DOHH2 (cell line): ENCODE measurements around the gene ATXN2.
"Not testable (repeated sequence)": the region's sequence is repeated elsewhere in the genome, so short reads cannot be mapped to it uniquely, and the experiment has no call there.

ENCODE experiments used
- H3F3A ChIP-seq: fragments of 200-600 bp; sonication (generic), shearing (Covaris generic); 2 replicates; pipeline ENCODE4 v1.6.0; 2016; ENCODE audit warnings: antibody characterized with exemption, mild to moderate bottlenecking; ENCODE audit not compliant: control insufficient read depth, insufficient read depth
- H3K27ac ChIP-seq: fragments of 200-600 bp; sonication (generic); 2 replicates; pipeline ENCODE4 v1.5.1; 2014; ENCODE audit warnings: low read depth, mild to moderate bottlenecking, low read length, moderate library complexity
- H3K27me3 ChIP-seq: fragments of 200-600 bp; sonication (generic); 2 replicates; pipeline ENCODE4 v1.6.1; 2014; ENCODE audit warnings: mild to moderate bottlenecking, low read length, mixed read lengths; ENCODE audit not compliant: control insufficient read depth
- H3K36me3 ChIP-seq: fragments of 200-600 bp; sonication (generic); 2 replicates; pipeline ENCODE4 v1.6.1; 2014; ENCODE audit warnings: mild to moderate bottlenecking, low read length, moderate library complexity, mixed read lengths; ENCODE audit not compliant: control insufficient read depth
- H3K4me1 ChIP-seq: fragments of 200-600 bp; sonication (generic); 2 replicates; pipeline ENCODE4 v1.6.1; 2014; ENCODE audit warnings: mild to moderate bottlenecking, low read length, mixed read lengths; ENCODE audit not compliant: control insufficient read depth
- H3K4me2 ChIP-seq: fragments of 200-600 bp; sonication (generic); 2 replicates; pipeline ENCODE4 v1.6.0; 2014; ENCODE audit warnings: mild to moderate bottlenecking, low read length, moderate library complexity
- H3K4me3 ChIP-seq: fragments of 200-600 bp; sonication (generic); 2 replicates; pipeline ENCODE4 v1.5.1; 2014; ENCODE audit warnings: mild to moderate bottlenecking, low read length, mixed read lengths
- H3K79me2 ChIP-seq: fragments of 200-600 bp; sonication (generic); 2 replicates; pipeline ENCODE4 v1.6.1; 2014; ENCODE audit warnings: mild to moderate bottlenecking, low read length, mixed read lengths; ENCODE audit not compliant: control insufficient read depth
- H3K9me2 ChIP-seq: fragments of 200-600 bp; sonication (generic); replicated peaks from 2 replicates; pipeline ENCODE4 v1.6.1; 2014; ENCODE audit warnings: mild to moderate bottlenecking, low read length, mixed read lengths; ENCODE audit not compliant: control insufficient read depth
- H3K9me3 ChIP-seq: fragments of 200-600 bp; sonication (generic); 2 replicates; pipeline ENCODE4 v1.6.1; 2014; ENCODE audit warnings: antibody characterized with exemption, low read length, mixed read lengths; ENCODE audit not compliant: control insufficient read depth, insufficient read depth
- H4K20me1 ChIP-seq: fragments of 200-600 bp; sonication (generic); 2 replicates; pipeline ENCODE4 v1.6.0; 2014; ENCODE audit warnings: low read depth, mild to moderate bottlenecking, antibody characterized with exemption, low read length, moderate library complexity; ENCODE audit not compliant: control insufficient read depth, insufficient read depth
- EZH2phosphoT487 ChIP-seq: fragments of 200-600 bp; sonication (generic); IDR thresholded peaks from 2 replicates; pipeline ENCODE4 v1.6.1; 2017; ENCODE audit warnings: borderline replicate concordance, mild to moderate bottlenecking, antibody characterized with exemption, low read length, moderate library complexity, mixed read lengths
- TF ChIP-seq, protein P1 (sequence below): fragments of 200-600 bp; sonication (generic); IDR thresholded peaks from one replicate; pipeline ENCODE4 v1.5.1; 2014; ENCODE audit warnings: antibody characterized with exemption, mild to moderate bottlenecking, low read depth, low read length; ENCODE audit not compliant: poor library complexity, severe bottlenecking

Gene ATXN2

DNA sequence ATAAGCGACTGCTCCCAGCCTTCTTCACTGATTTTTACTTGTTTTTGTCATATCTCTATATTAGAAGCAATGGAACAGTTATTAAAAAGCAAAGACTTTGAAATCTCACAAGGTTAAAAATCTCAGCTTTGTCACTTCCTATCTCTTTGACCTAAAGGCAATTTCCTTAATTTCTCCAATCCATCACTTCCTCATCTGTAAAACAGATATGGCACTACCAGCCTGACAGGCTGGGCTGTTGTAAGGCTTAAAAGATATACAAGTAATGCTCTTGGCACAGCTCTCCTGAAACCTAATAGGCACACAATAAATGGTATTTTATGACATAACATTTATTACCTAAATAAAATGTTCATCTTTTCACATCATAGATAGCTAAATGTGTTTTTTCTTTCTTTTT, 25.6 kb downstream of the ATXN2 start:
- Histone ChIP-seq H3K27me3 (no peaks in the 10 kb centered on the region), H3F3A (no peaks in the 10 kb centered on the region), H3K4me2 (no peak overlapping the region), H3K79me2 (peaks cover 92% of the 10 kb centered on the region), H3K4me3 (no peak overlapping the region), H3K36me3 (peaks cover 18% of the 10 kb centered on the region), H3K4me1 (peaks cover 4% of the 10 kb centered on the region), H3K27ac (no peak overlapping the region), H3K9me3 (no peaks in the 10 kb centered on the region), H3K9me2 (no peaks in the 10 kb centered on the region), H4K20me1 (peaks cover 9% of the 10 kb centered on the region; the same call in 1 of the 2 replicates)
- TF ChIP-seq, protein P1, sequence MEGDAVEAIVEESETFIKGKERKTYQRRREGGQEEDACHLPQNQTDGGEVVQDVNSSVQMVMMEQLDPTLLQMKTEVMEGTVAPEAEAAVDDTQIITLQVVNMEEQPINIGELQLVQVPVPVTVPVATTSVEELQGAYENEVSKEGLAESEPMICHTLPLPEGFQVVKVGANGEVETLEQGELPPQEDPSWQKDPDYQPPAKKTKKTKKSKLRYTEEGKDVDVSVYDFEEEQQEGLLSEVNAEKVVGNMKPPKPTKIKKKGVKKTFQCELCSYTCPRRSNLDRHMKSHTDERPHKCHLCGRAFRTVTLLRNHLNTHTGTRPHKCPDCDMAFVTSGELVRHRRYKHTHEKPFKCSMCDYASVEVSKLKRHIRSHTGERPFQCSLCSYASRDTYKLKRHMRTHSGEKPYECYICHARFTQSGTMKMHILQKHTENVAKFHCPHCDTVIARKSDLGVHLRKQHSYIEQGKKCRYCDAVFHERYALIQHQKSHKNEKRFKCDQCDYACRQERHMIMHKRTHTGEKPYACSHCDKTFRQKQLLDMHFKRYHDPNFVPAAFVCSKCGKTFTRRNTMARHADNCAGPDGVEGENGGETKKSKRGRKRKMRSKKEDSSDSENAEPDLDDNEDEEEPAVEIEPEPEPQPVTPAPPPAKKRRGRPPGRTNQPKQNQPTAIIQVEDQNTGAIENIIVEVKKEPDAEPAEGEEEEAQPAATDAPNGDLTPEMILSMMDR = no peak
- no peak for TF ChIP-seq EZH2phosphoT487

DNA sequence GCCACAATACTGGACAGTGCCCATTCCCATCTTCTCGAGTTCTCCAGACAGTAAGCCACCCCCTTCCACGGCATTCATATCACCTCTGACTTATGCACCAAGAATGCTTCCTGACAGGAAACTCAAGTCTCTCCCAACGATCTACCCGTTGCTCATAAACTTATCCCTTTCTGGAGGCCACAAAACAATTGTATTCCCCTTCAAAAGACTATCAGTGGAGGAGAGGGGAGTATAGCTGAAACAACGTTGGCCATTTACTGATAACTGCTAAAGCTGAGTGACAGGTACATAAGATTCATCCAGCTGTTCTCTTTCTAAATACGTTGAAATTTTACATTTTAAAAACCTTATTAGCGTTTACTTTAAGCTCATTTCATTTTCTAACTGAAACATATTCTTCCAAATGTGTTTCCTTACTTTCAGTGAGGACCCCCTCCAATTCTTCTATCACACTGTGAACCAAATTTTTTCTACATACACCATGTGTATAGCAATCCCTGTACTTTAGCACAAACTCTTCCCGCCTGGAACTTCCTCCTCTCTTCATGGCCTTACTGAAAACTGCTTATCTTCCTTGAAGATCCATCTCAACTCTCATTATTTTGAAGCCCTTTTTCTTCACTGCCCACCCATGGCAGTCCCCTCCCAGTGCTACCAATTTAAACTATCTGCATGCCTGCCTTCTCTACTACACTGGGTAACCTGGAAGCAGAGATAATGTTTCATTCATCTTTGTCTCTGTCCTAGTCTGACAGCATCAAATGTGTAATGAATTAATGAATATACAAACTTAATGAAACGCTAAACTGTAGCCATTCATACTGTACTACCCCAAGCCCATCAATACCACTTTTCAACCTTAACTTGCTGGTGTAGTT, 28.8 kb downstream of the ATXN2 start:
- H3K9me2 ChIP-seq = no peaks in the 10 kb centered on the region
- no peaks in the 10 kb centered on the region for H3K4me1 ChIP-seq
- no peak for TF ChIP-seq EZH2phosphoT487
- TF ChIP-seq, protein P1 = no peak
- H3F3A ChIP-seq = no peaks in the 10 kb centered on the region
- H4K20me1 ChIP-seq = peaks cover 9% of the 10 kb centered on the region; the same call in 1 of the 2 replicates
- no peak overlapping the region for H3K4me2 ChIP-seq
- peaks cover 14% of the 10 kb centered on the region for H3K36me3 ChIP-seq
- no peaks in the 10 kb centered on the region for H3K9me3 ChIP-seq
- H3K79me2 ChIP-seq = peaks cover 83% of the 10 kb centered on the region
- H3K4me3 ChIP-seq = no peak overlapping the region
- no peak overlapping the region for H3K27ac ChIP-seq
- H3K27me3 ChIP-seq = no peaks in the 10 kb centered on the region

DNA sequence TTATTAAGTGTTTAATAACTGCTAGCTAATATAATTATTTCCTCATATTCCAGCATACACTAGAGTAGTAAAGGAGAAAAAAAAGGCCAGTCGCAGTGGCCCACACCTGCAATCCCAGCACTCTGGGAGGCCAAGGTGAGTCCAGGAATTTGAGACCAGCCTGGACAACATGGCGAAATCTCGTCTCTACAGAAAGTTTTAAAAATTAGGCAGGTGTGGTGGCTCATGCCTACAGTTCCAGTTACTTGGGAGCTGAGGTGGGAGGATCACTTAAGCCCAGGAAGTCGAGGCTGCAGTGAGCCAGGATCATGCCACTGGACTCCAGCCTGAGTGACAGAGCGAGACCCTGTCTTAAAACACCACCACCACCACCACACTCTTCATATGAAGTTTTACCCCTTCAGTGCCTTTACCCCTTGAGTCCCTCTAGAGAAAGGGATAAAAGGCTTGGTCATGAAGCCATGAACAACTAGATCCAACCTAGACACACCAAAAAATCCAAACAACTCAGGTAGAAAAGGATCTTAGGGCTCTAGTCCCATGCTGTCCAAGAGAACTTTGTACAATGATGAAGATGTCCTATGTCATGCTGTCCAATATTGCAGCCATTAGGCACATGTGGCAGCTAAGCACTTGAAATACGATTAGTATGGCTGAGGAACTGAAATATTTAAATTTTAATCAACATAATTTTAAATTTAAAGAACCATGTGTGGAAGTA, 29.6 kb downstream of the ATXN2 start:
- Histone ChIP-seq H3F3A (no peaks in the 10 kb centered on the region), H3K4me1 (no peaks in the 10 kb centered on the region), H3K27me3 (no peaks in the 10 kb centered on the region), H4K20me1 (peaks cover 9% of the 10 kb centered on the region; the same call in 1 of the 2 replicates), H3K36me3 (peaks cover 14% of the 10 kb centered on the region), H3K4me2 (no peak overlapping the region), H3K9me3 (no peaks in the 10 kb centered on the region), H3K4me3 (no peak overlapping the region), H3K27ac (no peak overlapping the region), H3K79me2 (peaks cover 82% of the 10 kb centered on the region), H3K9me2 (no peaks in the 10 kb centered on the region)
- TF ChIP-seq, protein P1 = no peak
- TF ChIP-seq EZH2phosphoT487 = no peak

DNA sequence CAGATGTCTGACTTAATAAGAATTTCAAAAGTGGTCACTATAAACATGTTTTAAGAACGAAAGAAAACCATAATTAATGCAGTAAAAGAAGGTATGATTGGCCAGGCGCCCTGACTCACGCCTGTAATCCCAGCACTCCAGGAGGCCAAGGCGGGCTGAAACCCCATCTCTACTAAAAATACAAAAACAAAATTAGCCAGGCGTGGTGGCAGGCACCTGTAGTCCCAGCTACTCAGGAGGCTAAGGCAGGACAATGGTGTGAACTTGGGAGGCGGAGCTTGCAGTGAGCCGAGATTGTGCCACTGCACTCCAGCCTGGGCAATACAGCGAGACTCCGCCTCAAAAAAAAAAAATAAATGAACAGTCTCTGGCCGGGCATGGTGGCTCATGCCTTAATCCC, 38.3 kb downstream of the ATXN2 start:
- not testable (repeated sequence) for H3F3A ChIP-seq, H3K27me3 ChIP-seq
- H3K79me2 ChIP-seq = peaks cover 92% of the 10 kb centered on the region

More for the DNA sequence above, 38.3 kb downstream of the ATXN2 start:
- H3K9me3 ChIP-seq, H3K4me3 ChIP-seq, H3K4me2 ChIP-seq, H3K4me1 ChIP-seq, H4K20me1 ChIP-seq, H3K27ac ChIP-seq, H3K9me2 ChIP-seq: not testable (repeated sequence)
- peaks cover 16% of the 10 kb centered on the region for H3K36me3 ChIP-seq
